MM.1S (cell line): ENCODE data around the gene LRP6.

Experiments used
- DNase-seq: peaks from one replicate; pipeline ENCODE4 v3.0.0-alpha.2; 2015
- H2AFZ ChIP-seq: fragments of 300-600 bp; sonication (generic); 2 replicates; pipeline ENCODE4 v1.6.0; 2016; ENCODE audit warnings: antibody characterized with exemption, low read length
- H3F3A ChIP-seq: fragments of 300-600 bp; sonication (generic); 2 replicates; pipeline ENCODE4 v1.6.1; 2016; ENCODE audit warnings: mild to moderate bottlenecking, antibody characterized with exemption, low read length, moderate library complexity, mixed read lengths; ENCODE audit not compliant: insufficient read depth
- H3K27ac ChIP-seq: fragments of 300-600 bp; sonication (generic); 2 replicates; pipeline ENCODE4 v1.5.1; 2016; ENCODE audit warnings: mild to moderate bottlenecking, low read length
- H3K27me3 ChIP-seq: fragments of 300-600 bp; sonication (generic); replicated peaks from 2 replicates; pipeline ENCODE4 v1.6.0; 2016; ENCODE audit warnings: low read length; ENCODE audit not compliant: insufficient read depth
- H3K36me3 ChIP-seq: fragments of 300-600 bp; sonication (generic); replicated peaks from 2 replicates; pipeline ENCODE4 v1.6.1; 2016; ENCODE audit warnings: mild to moderate bottlenecking, low read length, mixed read lengths; ENCODE audit not compliant: insufficient read depth
- H3K4me1 ChIP-seq: fragments of 300-600 bp; sonication (generic); 2 replicates; pipeline ENCODE4 v1.6.1; 2016; ENCODE audit warnings: low read length, mixed read lengths
- H3K4me2 ChIP-seq: fragments of 300-600 bp; sonication (generic); 2 replicates; pipeline ENCODE4 v1.6.0; 2016; ENCODE audit warnings: low read depth, low read length
- H3K4me3 ChIP-seq: fragments of 300-600 bp; sonication (generic); 2 replicates; pipeline ENCODE4 v1.5.1; 2016; ENCODE audit warnings: low read length, mixed read lengths
- H3K79me2 ChIP-seq: fragments of 300-600 bp; sonication (generic); 2 replicates; pipeline ENCODE4 v1.6.1; 2016; ENCODE audit warnings: mixed run types, low read length, mixed read lengths
- H3K9ac ChIP-seq: fragments of 300-600 bp; sonication (generic); 2 replicates; pipeline ENCODE4 v1.6.1; 2016; ENCODE audit warnings: low read length, mixed read lengths
- H3K9me2 ChIP-seq: fragments of 300-600 bp; sonication (generic); replicated peaks from 2 replicates; pipeline ENCODE4 v1.6.1; 2016; ENCODE audit warnings: mild to moderate bottlenecking, low read length, mixed read lengths; ENCODE audit not compliant: insufficient read depth
- H3K9me3 ChIP-seq: fragments of 300-600 bp; sonication (generic); replicated peaks from 2 replicates; pipeline ENCODE4 v1.6.1; 2016; ENCODE audit warnings: mild to moderate bottlenecking, low read length, mixed read lengths; ENCODE audit not compliant: insufficient read depth
- H4K20me1 ChIP-seq: fragments of 300-600 bp; sonication (generic); 2 replicates; pipeline ENCODE4 v1.6.1; 2016; ENCODE audit warnings: mild to moderate bottlenecking, low read length, moderate library complexity, mixed read lengths; ENCODE audit not compliant: insufficient read depth
- EZH2 ChIP-seq: fragments of 300-600 bp; sonication (generic); optimal IDR thresholded peaks from 2 replicates; pipeline ENCODE3; 2017; ENCODE audit warnings: low read depth, mild to moderate bottlenecking, antibody characterized with exemption, low read length, mixed read lengths
- EZH2phosphoT487 ChIP-seq: fragments of 300-600 bp; sonication (generic); IDR thresholded peaks from 2 replicates; pipeline ENCODE4 v1.6.1; 2018; ENCODE audit warnings: antibody characterized with exemption, low read length
- TF ChIP-seq, protein P1 (sequence below): fragments of 300-600 bp; sonication (generic); IDR thresholded peaks from 2 replicates; pipeline ENCODE4 v1.5.1; 2016; ENCODE audit warnings: antibody characterized with exemption, low read length, mixed read lengths

The LRP6 gene

DNA sequence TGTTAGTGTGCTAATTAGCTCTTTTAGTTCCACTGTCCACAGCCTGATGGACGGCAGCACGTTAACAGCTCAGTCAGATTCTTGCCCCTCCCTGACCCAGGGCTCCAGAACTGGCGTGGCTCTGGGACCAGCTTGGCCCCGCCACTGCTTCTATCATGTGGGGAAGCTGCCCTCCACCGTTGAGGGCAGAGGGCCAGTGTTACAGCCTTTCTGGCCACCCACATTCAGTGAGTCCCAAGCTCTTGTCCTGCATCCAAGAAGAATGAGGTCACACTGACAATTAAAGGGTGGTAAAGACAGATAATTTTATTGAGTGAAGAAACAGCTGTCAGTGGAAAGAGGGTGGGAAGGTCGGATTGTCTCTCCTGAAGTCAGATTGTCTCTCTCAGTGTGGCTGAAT is 159.2 kb downstream of the LRP6 start:
- H3K4me1 ChIP-seq, result no peaks in the 10 kb centered on the region
- no peak for DNase-seq
- H3K4me2 ChIP-seq, result no peak overlapping the region
- no peak overlapping the region for H2AFZ ChIP-seq
- H3F3A ChIP-seq, result no peaks in the 10 kb centered on the region
- H4K20me1 ChIP-seq, result no peaks in the 10 kb centered on the region
- H3K9me2 ChIP-seq, result no peaks in the 10 kb centered on the region
- H3K27me3 ChIP-seq, result no peaks in the 10 kb centered on the region
- no peak overlapping the region for H3K27ac ChIP-seq
- no peak for TF ChIP-seq EZH2phosphoT487
- TF ChIP-seq, protein P1, sequence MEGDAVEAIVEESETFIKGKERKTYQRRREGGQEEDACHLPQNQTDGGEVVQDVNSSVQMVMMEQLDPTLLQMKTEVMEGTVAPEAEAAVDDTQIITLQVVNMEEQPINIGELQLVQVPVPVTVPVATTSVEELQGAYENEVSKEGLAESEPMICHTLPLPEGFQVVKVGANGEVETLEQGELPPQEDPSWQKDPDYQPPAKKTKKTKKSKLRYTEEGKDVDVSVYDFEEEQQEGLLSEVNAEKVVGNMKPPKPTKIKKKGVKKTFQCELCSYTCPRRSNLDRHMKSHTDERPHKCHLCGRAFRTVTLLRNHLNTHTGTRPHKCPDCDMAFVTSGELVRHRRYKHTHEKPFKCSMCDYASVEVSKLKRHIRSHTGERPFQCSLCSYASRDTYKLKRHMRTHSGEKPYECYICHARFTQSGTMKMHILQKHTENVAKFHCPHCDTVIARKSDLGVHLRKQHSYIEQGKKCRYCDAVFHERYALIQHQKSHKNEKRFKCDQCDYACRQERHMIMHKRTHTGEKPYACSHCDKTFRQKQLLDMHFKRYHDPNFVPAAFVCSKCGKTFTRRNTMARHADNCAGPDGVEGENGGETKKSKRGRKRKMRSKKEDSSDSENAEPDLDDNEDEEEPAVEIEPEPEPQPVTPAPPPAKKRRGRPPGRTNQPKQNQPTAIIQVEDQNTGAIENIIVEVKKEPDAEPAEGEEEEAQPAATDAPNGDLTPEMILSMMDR, result no peak
- no peak for TF ChIP-seq EZH2
- H3K9me3 ChIP-seq, result no peaks in the 10 kb centered on the region
- no peak overlapping the region for H3K4me3 ChIP-seq
- H3K36me3 ChIP-seq, result no peaks in the 10 kb centered on the region
- no peak overlapping the region for H3K9ac ChIP-seq
- H3K79me2 ChIP-seq, result no peaks in the 10 kb centered on the region

DNA sequence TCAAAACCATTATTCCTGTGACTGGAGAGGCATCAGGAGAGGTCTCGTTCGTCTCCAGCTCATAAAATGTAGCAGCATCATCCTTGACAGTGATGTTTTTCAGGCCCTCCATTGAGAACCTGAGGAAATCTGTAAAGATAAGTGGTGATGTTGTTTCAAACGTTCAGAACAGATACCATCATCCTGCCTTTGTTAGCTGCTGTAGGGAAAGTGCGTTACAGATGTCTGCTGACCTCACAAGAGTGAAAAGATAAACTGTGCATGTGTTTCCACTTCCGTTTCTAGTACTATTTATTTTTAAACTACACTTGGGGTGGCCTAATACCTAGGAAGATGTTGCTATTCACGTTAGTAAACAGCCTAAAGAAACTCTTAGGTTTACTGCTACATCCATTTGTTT is 167.7 kb downstream of the LRP6 start:
- Histone ChIP-seq H4K20me1 (no peaks in the 10 kb centered on the region), H3K9me2 (no peaks in the 10 kb centered on the region), H3K4me3 (no peak overlapping the region), H3K4me1 (peaks cover 3% of the 10 kb centered on the region; the same call in 1 of the 2 replicates), H3K36me3 (no peaks in the 10 kb centered on the region), H2AFZ (no peak overlapping the region), H3K27ac (no peak overlapping the region), H3K4me2 (no peak overlapping the region), H3K9ac (no peak overlapping the region), H3F3A (no peaks in the 10 kb centered on the region), H3K9me3 (no peaks in the 10 kb centered on the region), H3K79me2 (no peaks in the 10 kb centered on the region), H3K27me3 (no peaks in the 10 kb centered on the region)
- no peak for DNase-seq
- TF ChIP-seq EZH2phosphoT487 (no peak), EZH2 (no peak)
- TF ChIP-seq, protein P1, result no peak

DNA sequence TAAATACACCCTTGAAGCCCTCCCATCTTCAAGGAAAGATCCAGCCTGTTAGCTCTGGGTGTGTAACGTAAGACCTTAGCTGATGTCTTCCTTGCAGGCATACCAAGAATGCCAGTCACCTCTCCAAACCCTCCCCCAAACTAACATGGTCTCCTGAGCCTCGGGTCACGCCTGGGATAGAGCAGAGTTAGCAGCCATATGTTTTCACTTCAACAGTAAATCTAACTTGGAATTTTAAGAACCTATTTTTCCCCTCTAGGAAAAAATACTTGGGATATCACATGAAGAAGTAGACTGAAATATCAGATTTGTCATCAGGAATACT is 168.2 kb downstream of the LRP6 start:
- TF ChIP-seq, protein P1, result no peak
- TF ChIP-seq EZH2 (no peak), EZH2phosphoT487 (no peak)
- Histone ChIP-seq H3K4me3 (no peak overlapping the region), H3K27ac (no peak overlapping the region), H3K27me3 (no peaks in the 10 kb centered on the region), H3K4me2 (no peak overlapping the region), H4K20me1 (no peaks in the 10 kb centered on the region), H3F3A (no peaks in the 10 kb centered on the region), H2AFZ (no peak overlapping the region), H3K4me1 (peaks cover 3% of the 10 kb centered on the region; the same call in 1 of the 2 replicates), H3K9me3 (no peaks in the 10 kb centered on the region), H3K36me3 (no peaks in the 10 kb centered on the region), H3K9ac (no peak overlapping the region), H3K79me2 (no peaks in the 10 kb centered on the region), H3K9me2 (no peaks in the 10 kb centered on the region)
- DNase-seq, result no peak
